Trophoblast cell (in vitro differentiated cells and primary cell): ENCODE results near the gene OSBPL1A.

Experiments used
- DNase-seq, 2 donors: peaks; one replicate each; pipeline ENCODE4 v3.0.0-alpha.2; 2016
- H2AFZ ChIP-seq: 2 replicates; pipeline ENCODE4 v1.6.1; 2013; ENCODE audit warnings: low read length, moderate library complexity, mild to moderate bottlenecking; ENCODE audit not compliant: insufficient read depth, poor library complexity
- H2AK5ac ChIP-seq: 2 replicates; pipeline ENCODE4 v1.6.1; 2013; ENCODE audit warnings: mild to moderate bottlenecking, low read length
- H2BK120ac ChIP-seq: 2 replicates; pipeline ENCODE4 v1.6.1; 2013; ENCODE audit warnings: low read length, mild to moderate bottlenecking, moderate library complexity; ENCODE audit not compliant: insufficient read depth, poor library complexity
- H2BK12ac ChIP-seq: 2 replicates; pipeline ENCODE4 v1.6.1; 2013; ENCODE audit warnings: mild to moderate bottlenecking, low read length, moderate library complexity
- H2BK5ac ChIP-seq: 2 replicates; pipeline ENCODE4 v1.6.1; 2013; ENCODE audit warnings: low read length, low read depth, moderate library complexity, mild to moderate bottlenecking; ENCODE audit not compliant: poor library complexity
- H3K14ac ChIP-seq: 2 replicates; pipeline ENCODE4 v1.6.1; 2013; ENCODE audit warnings: mild to moderate bottlenecking, low read length
- H3K18ac ChIP-seq: 2 replicates; pipeline ENCODE4 v1.6.1; 2013; ENCODE audit warnings: mild to moderate bottlenecking, low read length
- H3K23ac ChIP-seq: 2 replicates; pipeline ENCODE4 v1.6.1; 2013; ENCODE audit warnings: low read length
- H3K27ac ChIP-seq: 2 replicates; pipeline ENCODE4 v1.5.1; 2013; ENCODE audit warnings: low read depth, mild to moderate bottlenecking, inconsistent platforms, low read length, moderate library complexity
- H3K27me3 ChIP-seq: 2 replicates; pipeline ENCODE4 v1.6.1; 2013; ENCODE audit warnings: inconsistent platforms, mild to moderate bottlenecking, low read length, moderate library complexity; ENCODE audit not compliant: insufficient read depth
- H3K36me3 ChIP-seq, 2 experiments: 1 replicate in 1 of 2; 2 replicates in 1 of 2; pipeline ENCODE4 v1.6.1; 2013; ENCODE audit warnings: low read length in 2 of 2, mild to moderate bottlenecking in 2 of 2, moderate library complexity in 1 of 2; ENCODE audit not compliant: insufficient read depth in 2 of 2, control insufficient read depth in 1 of 2
- H3K4ac ChIP-seq: 2 replicates; pipeline ENCODE4 v1.6.1; 2013; ENCODE audit warnings: low read depth, mild to moderate bottlenecking, low read length, moderate library complexity
- H3K4me1 ChIP-seq, 2 experiments: 1 replicate in 1 of 2; 2 replicates in 1 of 2; pipeline ENCODE4 v1.6.1; 2013; ENCODE audit warnings: low read length in 2 of 2, mild to moderate bottlenecking in 2 of 2, moderate library complexity in 1 of 2; ENCODE audit not compliant: insufficient read depth in 2 of 2, control insufficient read depth in 1 of 2
- H3K4me2 ChIP-seq: 2 replicates; pipeline ENCODE4 v1.6.1; 2013; ENCODE audit warnings: inconsistent platforms, mild to moderate bottlenecking, low read length, moderate library complexity
- H3K4me3 ChIP-seq: 2 replicates; pipeline ENCODE4 v1.5.1; 2013; ENCODE audit warnings: mild to moderate bottlenecking, low read depth, low read length, inconsistent platforms
- H3K79me1 ChIP-seq: one replicate; pipeline ENCODE4 v1.6.1; 2013; ENCODE audit warnings: low read length
- H3K79me2 ChIP-seq: 2 replicates; pipeline ENCODE4 v1.6.1; 2013; ENCODE audit warnings: low read length, mild to moderate bottlenecking; ENCODE audit not compliant: control insufficient read depth, insufficient read depth, poor library complexity
- H3K9ac ChIP-seq: 2 replicates; pipeline ENCODE4 v1.6.1; 2013; ENCODE audit warnings: mild to moderate bottlenecking, low read length
- H3K9me3 ChIP-seq: 2 replicates; pipeline ENCODE4 v1.6.1; 2013; ENCODE audit warnings: low read depth, mild to moderate bottlenecking, control low read depth, inconsistent platforms, low read length; ENCODE audit not compliant: insufficient read depth
- H4K12ac ChIP-seq: 2 replicates; pipeline ENCODE4 v1.6.1; 2013; ENCODE audit warnings: low read depth, mild to moderate bottlenecking, low read length, moderate library complexity
- H4K8ac ChIP-seq: 2 replicates; pipeline ENCODE4 v1.6.1; 2013; ENCODE audit warnings: low read depth, mild to moderate bottlenecking, low read length, moderate library complexity
- H4K91ac ChIP-seq: one replicate; pipeline ENCODE4 v1.6.1; 2013; ENCODE audit warnings: low read depth, mild to moderate bottlenecking, low read length, moderate library complexity
- WGBS: extraction: QIAGEN DNeasy Blood & Tissue Kit; methylation state at CpG from one replicate; pipeline ENCODE4 v1.1.7; 2013; ENCODE audit warnings: missing lambda C conversion rate; ENCODE audit not compliant: insufficient read length, insufficient coverage; ENCODE audit errors: extremely low coverage; 5-methylcytosine and 5-hydroxymethylcytosine counted together

OSBPL1A gene

DNA sequence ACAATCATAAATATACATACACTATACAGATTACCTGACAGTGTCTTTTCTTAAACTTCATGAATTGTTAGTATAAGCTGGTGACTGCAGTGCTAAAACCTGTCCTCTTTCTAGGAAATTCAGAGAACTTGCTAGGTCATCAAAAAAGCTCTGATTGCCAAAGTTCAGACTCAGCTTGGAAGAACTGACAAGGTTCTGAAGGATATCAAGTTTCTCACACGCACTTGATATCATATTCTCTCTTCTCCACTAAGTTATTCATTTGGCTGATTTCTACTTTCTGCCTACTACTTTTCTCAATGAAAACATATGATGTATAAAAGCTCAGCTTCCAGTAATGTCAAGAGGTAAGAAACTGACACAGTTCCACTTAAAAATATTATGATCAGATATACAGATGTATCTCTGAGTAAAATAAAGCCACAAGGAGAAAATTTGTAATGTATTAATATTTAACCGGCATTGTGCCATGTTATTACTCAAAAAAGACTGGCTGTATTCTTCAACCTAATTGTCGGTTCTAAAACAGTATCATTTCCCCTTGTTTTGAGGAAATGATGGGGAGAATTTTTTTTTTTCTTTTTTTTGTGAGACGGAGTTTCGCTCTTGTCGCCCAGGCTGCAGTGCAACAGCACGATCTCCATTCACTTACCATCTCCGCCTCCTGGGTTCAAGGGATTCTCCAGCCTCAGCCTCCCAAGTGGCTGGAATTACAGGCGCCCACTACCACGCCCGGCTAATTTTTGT is 2.4 kb downstream of the OSBPL1A start:
- no peak overlapping the region for H3K9ac ChIP-seq
- no peaks in the 10 kb centered on the region for H3K27me3 ChIP-seq
- H2AFZ ChIP-seq: no peak overlapping the region
- no peak overlapping the region for H3K23ac ChIP-seq
- WGBS: no CpG with 5 or more reads among the region's 11 CpGs
- H3K18ac ChIP-seq: no peak overlapping the region
- H3K9me3 ChIP-seq: no peaks in the 10 kb centered on the region
- no peak overlapping the region for H2BK5ac ChIP-seq
- no peak overlapping the region for H4K8ac ChIP-seq
- H3K4me3 ChIP-seq: no peak overlapping the region
- H2AK5ac ChIP-seq: no peak overlapping the region
- no peak overlapping the region for H3K4ac ChIP-seq
- H2BK120ac ChIP-seq: no peak overlapping the region
- peaks cover 2 to 4% of the 10 kb centered on the region in 2 experiments for H3K4me1 ChIP-seq
- H2BK12ac ChIP-seq: no peak overlapping the region
- no peak overlapping the region for H3K27ac ChIP-seq
- H3K14ac ChIP-seq: no peak overlapping the region
- H3K4me2 ChIP-seq: no peak overlapping the region
- H4K12ac ChIP-seq: no peak overlapping the region
- DNase-seq: peak in 1 of 2 donors; percentile 9
- no peaks in the 10 kb centered on the region for H3K36me3 ChIP-seq
- peaks cover 6% of the 10 kb centered on the region for H3K79me2 ChIP-seq
- no peak overlapping the region for H4K91ac ChIP-seq
- peaks cover 5% of the 10 kb centered on the region for H3K79me1 ChIP-seq

DNA sequence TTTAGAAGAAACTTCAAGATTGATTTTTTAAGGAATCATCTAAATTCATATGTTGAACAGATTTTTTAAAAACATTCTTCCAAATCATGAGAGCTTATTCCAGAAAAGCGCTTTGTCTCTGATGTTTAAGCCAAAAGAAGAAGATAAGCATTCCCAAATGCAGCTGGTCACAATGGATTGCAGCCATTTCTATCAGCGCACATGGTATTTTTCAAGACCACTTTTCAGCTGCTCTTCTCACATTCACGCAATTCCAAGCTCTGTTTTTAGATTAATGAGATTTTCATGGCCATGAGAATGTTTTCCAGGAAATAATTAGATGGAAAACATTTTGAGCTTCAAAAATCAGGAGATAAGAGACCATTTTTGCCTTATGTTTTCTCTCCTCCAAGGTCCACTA is 8.7 kb downstream of the OSBPL1A start:
- no peaks in the 10 kb centered on the region for H3K9me3 ChIP-seq
- no peak overlapping the region for H3K4ac ChIP-seq
- H3K79me1 ChIP-seq: no peaks in the 10 kb centered on the region
- no peak for DNase-seq
- no peaks in the 10 kb centered on the region for H3K27me3 ChIP-seq
- WGBS: no CpG with 5 or more reads among the region's 3 CpGs
- H3K36me3 ChIP-seq: no peaks in the 10 kb centered on the region
- H2AK5ac ChIP-seq: no peak overlapping the region
- H4K91ac ChIP-seq: no peak overlapping the region
- H3K4me3 ChIP-seq: no peak overlapping the region
- no peak overlapping the region for H3K18ac ChIP-seq
- no peak overlapping the region for H3K4me2 ChIP-seq
- no peak overlapping the region for H3K27ac ChIP-seq
- H2BK12ac ChIP-seq: no peak overlapping the region
- no peak overlapping the region for H3K9ac ChIP-seq
- H2BK120ac ChIP-seq: no peak overlapping the region
- no peaks in the 10 kb centered on the region for H3K79me2 ChIP-seq
- no peak overlapping the region for H3K23ac ChIP-seq
- H3K14ac ChIP-seq: no peak overlapping the region
- no peak overlapping the region for H2AFZ ChIP-seq
- no peaks in the 10 kb centered on the region for H3K4me1 ChIP-seq
- H4K12ac ChIP-seq: no peak overlapping the region
- no peak overlapping the region for H2BK5ac ChIP-seq
- no peak overlapping the region for H4K8ac ChIP-seq

DNA sequence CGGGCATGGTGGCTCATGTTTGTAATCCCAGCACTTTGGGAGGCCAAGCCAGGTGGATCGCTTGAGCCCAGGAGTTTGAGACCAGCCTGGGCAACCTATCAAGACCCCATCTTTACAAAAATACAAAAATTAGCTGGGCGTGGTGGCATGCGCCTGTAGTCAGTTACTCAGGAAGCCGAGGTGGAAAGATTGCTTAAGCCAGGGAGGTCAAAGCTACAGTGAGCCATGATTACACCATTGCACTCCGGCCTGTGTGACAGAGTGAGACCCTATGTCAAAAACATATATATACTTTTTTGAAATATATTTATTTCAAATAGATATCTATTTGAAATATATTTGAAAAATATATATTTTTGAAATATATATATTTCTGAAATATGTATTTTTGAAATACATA is 10.9 kb downstream of the OSBPL1A start:
- DNase-seq: no peak

DNA sequence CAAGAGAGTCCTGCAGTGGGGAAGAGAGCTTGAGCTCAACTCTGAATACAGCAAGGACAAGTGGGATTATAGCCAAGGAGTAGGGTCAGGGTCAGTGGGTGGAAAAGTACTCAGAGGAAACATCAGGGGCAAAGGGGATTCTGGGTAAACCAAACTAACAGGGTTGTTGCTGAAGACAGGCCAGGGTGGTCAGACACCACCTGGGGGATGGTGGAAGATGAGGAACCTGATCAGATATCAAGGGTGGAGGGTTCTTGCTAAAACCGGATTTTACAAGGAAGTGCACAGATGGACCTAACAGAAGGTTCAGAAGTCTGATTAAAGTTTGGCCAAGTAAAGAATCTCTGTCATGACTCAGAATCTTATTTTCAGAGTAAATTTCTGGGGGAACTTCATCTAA is 16.5 kb downstream of the OSBPL1A start:
- Histone ChIP-seq H2AK5ac (no peak overlapping the region), H3K23ac (no peak overlapping the region), H3K4me2 (no peak overlapping the region), H3K18ac (no peak overlapping the region), H3K79me1 (no peaks in the 10 kb centered on the region), H3K79me2 (no peaks in the 10 kb centered on the region), H2AFZ (no peak overlapping the region), H2BK120ac (no peak overlapping the region), H3K4ac (no peak overlapping the region), H2BK12ac (no peak overlapping the region), H3K36me3 (peaks cover 4 to 8% of the 10 kb centered on the region in 2 experiments), H3K27ac (no peak overlapping the region), H4K8ac (no peak overlapping the region), H3K27me3 (no peaks in the 10 kb centered on the region), H4K91ac (no peak overlapping the region), H3K9ac (no peak overlapping the region), H3K14ac (no peak overlapping the region), H4K12ac (no peak overlapping the region), H3K4me3 (no peak overlapping the region), H2BK5ac (no peak overlapping the region), H3K9me3 (no peaks in the 10 kb centered on the region), H3K4me1 (no peaks in the 10 kb centered on the region)
- DNase-seq: no peak
- no CpG with 5 or more reads among the region's 1 CpG for WGBS

More for the DNA sequence above, 10.9 kb downstream of the OSBPL1A start:
- Histone ChIP-seq H3K9me3 (no peaks in the 10 kb centered on the region), H3K27me3 (no peaks in the 10 kb centered on the region), H2AK5ac (no peak overlapping the region), H2BK120ac (no peak overlapping the region), H3K79me2 (no peaks in the 10 kb centered on the region), H3K9ac (no peak overlapping the region), H2AFZ (no peak overlapping the region), H2BK5ac (no peak overlapping the region), H2BK12ac (no peak overlapping the region), H3K4me2 (no peak overlapping the region), H3K23ac (no peak overlapping the region), H3K18ac (no peak overlapping the region), H4K91ac (no peak overlapping the region), H4K12ac (no peak overlapping the region), H4K8ac (no peak overlapping the region), H3K79me1 (no peaks in the 10 kb centered on the region), H3K4me3 (no peak overlapping the region), H3K14ac (no peak overlapping the region), H3K4me1 (no peaks in the 10 kb centered on the region), H3K4ac (no peak overlapping the region), H3K27ac (no peak overlapping the region), H3K36me3 (no peaks in the 10 kb centered on the region)
- no CpG with 5 or more reads among the region's 6 CpGs for WGBS
